ENCODE measurements around the gene BMERB1.

BMERB1 gene

DNA sequence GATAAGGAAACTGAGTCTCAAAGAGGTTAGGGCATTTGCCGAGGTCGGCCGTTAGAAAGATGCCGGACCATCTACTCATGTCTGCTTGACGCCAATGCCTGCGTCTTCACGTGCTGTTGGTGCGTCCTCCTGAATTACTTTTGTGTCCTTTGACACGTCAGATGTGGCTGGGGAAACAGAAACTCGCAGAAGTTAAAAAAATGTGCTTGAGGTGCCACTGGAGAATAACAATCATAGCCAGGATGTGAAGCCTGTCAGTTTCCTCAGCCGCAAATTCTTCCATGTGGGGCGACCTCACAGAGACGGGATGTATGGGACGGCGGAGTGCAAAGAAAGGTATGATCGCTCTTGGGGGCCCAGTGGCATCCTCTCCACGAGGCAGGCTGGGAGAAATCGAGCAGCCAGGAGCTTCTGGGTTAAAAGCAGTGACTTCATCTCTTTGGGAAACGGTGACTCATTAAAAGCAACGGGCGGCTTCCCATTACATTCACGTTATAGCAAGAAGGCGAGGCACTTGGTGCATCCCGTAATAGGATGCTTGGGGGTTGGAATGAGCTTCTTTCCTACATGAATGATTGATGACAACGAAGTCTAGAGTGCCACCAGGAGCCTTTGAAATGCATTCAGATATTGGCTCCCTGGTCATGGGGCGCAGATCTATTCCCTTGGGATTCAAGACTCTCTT lies 67.8 kb downstream of the BMERB1 start:
- no peak for DNase-seq

DNA sequence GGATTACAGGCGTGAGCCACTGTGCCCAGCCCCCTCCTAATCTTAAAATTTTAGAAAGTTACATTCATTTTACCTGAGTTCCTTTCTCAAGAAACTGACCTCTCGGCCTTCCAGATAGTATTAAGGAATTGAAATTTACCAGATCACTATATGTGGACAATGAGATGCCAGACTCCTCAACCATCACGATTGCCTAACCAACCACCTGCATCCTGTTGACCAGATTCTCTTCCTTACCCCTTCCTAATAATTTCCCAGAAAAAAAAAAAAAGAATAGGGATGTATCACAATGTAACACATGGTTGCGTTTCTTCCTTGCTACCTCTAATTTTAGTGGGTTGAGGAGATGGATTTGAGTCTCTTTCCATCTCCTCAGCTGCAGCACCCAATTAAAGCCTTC lies 72.1 kb downstream of the BMERB1 start:
- no peak for DNase-seq

DNA sequence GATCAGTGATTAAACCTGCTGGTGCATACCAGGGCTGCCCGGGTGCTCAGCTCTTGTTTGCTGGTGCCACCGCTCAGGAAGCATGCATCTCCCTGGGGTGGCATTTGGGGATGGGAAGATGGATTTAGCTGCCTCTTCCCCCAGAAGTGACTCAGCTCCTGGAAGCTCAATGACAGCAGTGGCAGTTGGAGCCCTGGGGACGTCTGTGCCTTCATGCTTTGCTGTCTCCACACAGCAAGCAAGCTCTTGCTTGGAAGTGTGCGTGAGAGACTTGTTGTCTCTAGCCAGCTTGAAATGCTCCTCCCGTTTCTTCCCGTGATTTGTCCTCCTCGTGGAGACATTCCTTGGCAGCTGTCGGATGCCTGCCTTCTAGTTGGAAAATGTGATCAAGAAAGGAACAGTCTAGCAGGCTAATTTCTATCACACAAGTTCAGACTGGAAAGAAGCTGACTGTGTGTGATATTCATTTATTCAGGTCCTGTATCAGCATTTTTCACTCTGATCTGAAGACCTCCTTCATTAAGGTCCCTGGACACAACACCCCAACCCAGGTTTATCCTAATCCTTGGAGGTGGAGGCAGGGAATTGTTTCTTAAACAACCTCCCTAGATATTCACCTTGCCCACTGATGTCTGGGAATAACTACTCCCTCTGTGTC lies 73.0 kb downstream of the BMERB1 start:
- no peak for DNase-seq

DNA sequence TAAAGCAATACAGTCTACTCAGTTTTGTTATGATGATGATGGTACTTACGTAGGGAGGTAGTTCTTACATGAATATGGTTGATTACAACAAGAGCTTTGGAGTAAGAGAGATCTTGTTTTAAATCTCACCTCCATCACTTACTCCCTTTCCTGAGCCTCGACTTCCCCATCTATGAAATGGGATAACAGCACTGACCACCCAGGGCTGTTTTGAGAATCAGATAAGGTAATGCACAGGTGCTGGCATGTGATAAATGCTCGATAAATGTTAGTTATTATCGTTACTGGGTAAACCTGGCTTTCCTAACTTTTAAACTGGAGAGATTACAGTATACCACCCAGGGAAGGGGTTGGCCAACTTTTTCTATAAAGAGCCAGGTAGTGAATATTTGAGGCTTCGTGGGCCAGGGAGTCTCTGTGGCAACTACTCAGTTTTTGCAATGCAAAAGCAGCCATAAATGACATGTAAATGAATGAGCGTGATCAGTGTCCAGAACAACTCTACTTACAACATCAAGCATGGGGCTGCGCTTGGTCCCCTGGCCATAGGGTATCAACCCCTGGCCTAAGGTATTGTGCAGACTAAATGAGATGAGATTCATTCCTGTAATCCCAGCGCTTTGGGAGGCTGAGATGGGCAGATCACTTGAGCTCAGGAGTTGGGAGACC lies 73.7 kb downstream of the BMERB1 start:
- no peak for DNase-seq

DNA sequence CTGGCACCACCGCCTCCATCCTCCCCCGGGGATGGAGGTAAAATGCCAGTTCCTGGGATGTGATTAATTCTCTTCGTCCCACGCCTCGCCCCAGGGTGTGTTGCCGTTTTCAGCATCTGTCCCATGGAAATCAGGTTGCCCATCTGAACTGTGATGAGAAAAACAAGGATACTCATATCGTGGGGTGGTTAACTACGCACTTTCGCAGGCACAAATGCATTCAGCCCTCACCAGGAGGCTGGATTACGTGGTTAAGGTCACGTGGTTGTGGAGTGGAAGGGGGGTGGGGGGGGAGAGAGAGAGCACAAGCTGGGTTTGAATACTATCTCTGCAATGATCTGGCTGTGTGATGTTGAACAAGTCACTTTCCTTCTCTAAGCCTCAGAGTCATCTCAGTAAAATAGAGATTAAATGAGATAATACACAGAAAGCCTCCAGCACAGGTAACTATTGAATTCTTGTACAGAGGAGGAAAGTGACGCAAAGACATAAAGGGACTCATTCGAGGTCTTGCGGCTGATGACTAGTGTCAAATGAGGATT lies 74.7 kb downstream of the BMERB1 start:
- DNase-seq = no peak

DNA sequence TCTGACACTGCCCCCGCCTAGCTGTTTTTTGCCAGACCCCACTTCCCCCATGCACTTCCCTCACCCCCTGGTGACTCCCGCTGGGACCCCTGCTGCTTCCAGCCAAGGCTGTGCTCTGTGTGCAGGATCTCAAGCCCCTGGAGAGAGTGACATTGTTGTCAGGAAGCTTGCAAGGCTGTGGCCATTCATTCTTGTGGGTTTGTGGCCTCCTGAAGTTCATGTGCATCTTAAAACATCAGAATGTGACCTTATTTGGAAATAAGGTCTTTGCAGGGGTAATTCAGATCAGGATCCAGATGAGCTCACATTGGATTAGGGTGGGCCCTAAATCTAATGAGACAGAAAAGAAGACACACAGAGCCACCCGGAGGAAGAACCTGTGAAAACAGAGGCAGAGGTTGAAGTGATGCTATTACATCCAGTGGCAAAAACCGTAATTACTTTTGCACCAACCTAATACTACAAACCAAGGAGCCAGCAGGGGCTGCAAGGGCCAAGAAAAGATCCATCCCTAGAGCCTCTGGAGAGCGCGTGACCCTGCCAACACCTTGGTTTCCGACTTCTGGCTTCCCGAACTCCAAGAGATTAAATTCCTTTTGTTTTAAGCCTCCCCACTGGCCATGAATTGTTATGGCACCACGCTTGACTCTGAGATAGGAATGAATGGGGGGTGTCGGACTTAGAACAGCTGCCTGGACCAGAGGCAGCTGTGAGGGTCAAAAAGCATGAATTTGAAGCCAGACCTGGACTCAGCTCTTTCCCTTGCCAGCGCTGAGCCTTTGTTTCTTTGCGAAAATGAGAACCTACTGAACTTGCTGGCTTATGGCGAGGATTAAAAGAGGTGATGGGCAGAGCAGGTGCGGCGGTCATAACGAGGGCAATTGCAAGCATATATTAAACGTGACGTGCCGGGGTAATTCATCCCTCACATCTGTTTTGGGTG lies 75.5 kb downstream of the BMERB1 start:
- no peak for DNase-seq

DNA sequence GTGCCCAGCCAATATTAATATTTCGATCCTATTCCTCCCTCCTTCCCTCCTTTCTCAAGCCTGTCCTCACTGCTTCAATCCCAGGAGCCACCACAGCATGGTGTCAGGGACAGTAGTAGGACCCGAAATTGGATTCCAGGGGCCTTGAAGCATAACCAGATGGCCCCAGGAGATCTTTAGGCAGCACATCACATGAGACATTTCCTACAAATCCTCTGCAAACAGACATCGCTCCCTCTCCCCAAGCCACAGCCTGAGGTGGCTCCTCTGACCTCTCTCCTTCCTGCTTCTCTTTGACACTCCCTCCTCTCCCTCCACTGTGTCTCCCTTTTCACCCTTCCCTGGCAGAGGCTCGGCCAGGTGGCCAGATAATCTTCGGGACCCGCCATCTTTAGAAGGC lies 76.6 kb downstream of the BMERB1 start:
- no peak for DNase-seq

DNA sequence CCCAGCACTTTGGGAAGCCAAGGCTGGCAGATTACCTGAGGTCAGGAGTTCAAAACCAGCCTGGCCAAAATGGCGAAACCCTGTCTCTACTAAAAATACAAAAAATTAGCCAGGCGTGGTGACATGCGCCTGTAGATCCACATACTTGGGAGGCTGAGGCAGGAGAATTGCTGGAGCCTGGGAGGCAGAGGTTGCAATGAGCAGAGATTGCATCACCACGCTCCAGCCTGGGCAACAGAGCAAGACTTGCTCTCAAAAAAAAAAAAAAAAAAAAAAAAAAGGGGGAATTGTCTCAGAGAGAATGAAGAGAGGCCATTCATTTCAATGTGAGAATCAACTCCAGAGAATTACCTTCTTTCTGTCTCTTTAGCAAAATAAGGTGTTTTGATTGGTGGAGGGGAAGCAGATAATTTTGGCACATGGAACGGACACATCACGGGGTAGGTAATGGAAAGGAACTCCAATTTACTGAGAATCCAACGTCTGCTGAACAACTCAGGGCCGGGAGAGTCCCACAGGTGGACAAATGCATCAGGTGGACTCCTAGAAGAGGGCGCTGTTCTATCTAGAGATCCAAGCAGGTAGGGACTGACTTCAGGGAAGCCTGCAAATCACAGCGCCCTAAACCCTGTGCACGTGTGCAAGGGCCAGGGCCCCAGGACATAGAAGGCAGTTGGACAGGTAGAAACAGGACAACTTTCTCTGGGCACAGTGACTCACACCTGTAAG lies 77.5 kb downstream of the BMERB1 start:
- DNase-seq = no peak

DNA sequence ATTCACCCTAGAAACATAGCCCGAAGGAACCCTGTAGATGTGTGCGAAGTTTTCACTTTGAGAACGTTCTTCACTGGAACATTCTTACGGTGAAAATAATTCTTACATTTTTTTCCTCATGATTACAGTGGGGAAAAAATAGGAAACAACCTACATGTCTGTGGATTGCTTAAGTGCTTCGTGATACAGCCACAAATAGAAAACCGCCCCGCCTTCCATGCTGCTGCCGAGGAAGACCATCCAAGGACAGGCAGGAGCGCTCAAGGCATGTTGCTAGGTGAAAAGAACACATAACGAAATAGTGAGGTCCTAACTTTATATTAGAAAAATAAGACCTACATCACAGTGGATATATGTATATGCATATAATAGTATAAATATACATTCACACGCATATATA lies 78.8 kb downstream of the BMERB1 start:
- no peak for DNase-seq

DNA sequence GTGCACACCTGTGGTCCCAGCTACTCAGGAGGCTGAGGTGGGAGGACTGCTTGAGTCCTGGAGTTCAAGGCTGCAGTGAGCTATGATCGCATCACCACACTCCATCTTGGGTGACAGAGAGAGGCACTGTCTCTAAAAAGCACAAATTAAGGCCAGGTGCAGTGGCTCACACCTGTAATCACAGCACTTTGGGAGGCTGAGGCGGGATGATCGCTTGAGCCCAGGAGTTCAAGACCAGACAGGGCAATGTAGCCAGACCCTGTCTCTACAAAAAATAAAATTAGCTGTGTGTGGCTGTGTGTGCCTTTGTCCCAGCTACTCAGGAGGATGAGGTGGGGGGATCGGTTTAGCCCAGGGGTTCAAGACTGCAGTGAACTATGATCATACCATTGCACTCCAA lies 81.6 kb downstream of the BMERB1 start:
- DNase-seq = no peak

DNA sequence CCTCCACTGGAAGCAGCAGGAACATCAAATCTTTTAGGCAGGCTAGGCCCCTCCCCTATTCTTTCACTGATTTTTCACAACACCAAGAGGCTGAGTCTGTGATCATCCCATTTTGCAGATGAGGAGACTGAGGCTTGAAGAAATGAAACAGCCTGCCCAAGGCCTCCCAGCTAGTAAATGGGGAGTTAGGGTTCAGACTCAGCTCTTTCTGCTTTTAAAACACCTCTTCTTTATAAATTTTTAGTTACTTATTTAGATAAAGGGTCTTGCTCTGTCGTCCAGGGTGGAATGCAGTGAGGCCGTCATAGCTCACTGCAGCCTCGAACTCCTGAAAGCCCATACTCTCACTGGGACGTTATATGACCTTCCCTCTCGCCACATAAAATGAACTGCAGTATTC lies 82.2 kb downstream of the BMERB1 start:
- no peak for DNase-seq

DNA sequence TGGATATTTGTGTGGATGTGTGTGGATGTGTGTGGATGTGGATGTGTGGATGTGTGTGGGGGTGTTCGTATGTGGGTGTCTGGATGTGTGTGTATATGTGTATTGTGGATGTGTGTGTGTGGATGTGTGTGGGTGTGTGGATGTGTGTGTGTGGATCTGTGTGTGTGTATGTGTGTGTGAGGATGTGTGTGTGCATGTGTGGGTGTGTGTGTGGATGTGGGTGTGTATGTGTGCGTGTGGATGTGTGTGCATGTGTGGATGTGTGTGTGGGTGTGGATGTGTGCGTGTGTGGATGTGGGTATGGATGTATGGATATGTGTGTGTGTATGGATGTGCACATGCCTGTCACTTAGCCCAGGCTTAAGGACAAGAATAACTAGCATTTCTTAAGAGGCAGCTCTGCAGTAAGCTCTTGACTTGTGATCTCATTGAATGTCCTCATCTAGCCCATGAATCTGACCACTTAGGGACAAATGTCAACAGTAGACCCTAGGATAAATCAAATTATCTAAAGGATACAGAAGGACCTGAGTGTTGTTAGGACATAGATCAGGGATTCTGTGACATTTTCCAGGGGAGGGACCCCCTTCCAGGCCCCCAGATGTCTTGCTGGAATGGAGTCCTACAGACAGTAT lies 83.5 kb downstream of the BMERB1 start:
- no peak for DNase-seq

DNA sequence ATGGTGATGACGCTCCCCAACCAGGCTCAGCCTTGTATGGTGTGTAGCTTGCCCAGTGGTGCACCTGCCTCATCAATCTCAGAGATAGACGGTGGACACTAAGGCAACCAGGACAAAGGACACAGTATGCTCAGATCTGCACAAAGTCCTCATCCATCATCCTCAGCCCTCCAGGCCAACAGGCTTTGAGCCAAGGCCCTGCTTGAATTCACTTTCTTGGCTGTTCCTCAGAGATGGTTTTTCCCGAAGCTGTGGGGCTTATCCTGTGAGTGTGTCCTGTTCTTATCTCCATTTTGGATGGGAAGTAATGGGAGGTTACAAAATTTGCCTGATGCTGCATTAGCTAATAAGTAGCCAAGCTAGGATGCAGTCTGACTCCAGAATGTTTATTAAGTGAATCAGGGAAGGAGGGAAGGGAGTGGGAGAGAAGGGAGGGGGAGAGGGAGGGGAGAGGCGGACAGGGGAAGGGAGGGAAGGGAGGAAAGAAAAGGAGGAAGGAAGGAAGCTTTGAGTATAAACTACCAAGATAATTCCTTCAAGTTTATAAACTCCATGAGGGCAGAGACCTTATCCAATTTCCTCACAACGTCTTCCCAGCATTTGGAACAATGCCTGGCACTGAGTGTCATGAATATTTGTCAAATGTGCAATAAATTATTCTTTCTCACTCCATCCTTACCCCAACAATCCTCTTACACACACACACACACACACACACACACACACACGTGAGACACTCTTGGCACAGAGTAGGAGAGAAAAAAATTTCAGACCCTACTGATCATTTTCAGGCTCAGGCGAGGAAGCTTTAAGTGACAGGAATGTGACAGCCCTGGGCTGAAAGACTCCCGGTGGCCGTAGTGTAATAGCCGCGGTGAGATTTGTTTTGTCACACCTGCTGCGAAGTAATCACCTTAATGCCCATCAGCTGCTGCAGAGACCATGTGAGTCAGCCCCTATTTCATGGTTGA lies 84.3 kb downstream of the BMERB1 start:
- no peak for DNase-seq

DNA sequence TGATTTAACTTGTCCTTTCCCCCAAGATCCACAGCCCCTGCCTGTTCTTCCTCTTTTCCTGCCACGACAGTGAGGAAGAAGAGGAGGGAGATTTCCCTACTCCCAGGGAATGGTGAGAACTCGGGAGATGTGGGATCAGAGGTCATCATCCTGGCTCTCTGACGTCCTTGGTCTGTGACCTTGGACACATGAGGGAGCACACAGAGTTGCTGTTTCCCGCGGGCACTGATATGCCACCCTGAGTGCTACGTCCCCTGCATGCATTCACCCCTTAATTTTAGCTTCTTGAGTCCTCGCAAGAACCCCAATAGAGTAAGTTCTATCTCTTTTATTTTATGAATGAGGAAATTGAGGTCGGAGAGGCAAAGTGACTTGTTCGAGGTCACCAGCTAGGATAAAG lies 85.4 kb downstream of the BMERB1 start:
- DNase-seq = no peak

DNA sequence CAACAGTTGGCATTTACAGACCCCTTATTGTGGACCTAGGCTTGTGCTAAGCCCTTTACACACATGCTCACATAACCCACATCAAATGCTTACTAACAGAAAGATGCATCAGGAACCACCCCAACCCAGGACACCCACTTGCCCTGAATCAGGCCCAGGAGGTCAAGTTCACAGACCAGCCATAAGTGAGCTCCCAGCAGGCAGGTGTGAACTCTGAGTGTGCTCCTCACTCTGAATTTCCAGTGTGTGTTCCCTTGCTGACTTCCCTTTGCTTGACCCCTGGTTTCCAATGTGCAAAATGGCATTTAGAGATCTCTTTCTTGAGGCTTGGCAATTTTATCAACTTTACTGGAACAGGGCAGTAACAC lies 87.0 kb downstream of the BMERB1 start:
- DNase-seq = no peak

DNA sequence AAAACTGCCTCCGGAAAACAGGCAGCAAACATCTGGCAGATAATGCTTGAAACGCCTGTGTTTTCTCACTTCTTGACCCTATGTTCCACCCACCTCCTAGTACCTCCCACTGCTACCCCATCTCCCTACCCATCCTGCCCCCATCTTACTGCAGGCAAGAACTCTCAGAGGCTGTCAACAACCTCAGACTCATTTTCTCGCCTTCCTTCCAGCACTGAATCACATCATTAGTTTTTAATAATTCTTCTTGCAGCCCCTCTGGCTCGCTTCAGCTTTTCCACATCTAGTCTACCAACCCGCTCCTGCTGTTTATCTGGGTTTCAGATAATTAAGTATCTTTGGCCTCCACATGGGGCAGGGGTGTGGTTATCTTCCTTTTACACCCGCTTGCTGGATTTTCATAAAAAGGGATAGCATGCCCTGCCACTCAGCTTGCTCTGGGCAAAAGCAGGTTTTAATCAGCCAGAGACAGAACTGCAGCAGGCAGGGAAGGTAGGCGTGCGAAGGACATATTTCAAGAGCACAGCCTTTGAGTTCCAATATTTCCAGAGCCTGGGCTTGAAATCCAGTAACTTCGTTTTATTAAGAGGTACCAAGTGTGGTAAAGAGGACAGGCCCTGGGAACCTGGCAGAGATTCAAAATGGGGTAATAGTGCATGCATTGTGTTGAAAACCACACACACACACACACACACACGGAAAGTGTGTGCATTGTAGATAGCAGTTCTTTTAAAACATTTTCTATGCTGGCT lies 87.5 kb downstream of the BMERB1 start:
- DNase-seq = no peak

DNA sequence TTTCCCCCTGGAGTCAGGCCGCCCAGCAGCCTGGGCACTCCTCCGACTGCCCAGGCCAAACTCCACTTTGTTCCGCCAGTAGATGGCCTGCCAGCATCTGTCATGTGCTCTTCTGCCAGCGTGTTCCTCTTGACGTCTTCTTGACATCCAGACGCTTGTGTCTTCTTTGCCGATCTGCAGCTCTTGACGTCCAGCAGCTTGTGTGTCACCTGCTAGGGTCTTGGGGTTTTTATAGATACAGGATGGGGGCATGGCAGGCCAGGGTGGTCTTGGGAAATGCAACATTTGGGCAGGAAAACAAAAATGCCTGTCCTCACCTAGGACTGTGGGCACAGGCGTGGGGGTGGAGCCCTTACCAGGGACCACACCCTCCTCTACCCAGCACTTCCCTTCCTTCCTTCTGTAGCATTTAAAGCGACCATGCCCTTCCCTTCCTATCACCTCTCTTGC lies 88.7 kb downstream of the BMERB1 start:
- DNase-seq = peak; percentile 58 to 67

DNA sequence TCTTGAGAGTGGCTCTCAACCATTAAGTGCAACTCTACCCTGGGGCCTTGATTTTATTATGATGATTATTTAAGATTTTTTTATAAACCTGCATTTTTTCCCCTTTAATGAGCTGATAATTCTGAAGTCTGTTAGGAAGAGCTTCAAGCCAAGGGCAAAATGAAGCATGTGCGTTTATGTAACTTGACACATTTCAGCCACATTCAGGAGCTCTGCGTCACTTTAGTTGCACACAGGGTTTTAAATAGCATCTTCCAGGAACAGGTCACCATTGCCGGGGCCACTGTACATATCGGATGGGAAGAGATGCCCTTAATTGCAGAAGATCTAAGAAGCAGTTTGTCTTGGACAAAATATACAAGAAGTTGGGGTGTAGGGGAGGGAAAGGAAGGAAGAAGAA lies 89.6 kb downstream of the BMERB1 start:
- DNase-seq = no peak

DNA sequence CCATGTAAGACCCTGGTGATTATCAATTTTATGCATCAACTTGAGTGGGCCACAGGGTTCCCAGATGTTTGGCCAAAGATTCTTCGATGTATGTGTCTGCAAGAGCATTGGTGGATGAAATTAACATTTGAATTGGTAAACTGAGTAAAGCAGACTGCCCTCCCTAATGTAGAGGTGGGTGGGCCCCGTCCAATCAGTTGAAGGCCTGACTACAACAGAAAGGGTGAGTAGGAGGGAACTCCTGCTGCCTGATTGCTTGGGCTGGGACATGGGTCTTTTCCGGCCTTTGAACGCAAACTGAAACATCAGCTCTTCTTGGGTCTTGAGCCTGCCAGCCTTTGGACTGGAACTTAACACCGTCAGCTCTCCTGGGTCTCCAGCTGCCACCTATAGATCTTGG lies 90.6 kb downstream of the BMERB1 start:
- DNase-seq = no peak

DNA sequence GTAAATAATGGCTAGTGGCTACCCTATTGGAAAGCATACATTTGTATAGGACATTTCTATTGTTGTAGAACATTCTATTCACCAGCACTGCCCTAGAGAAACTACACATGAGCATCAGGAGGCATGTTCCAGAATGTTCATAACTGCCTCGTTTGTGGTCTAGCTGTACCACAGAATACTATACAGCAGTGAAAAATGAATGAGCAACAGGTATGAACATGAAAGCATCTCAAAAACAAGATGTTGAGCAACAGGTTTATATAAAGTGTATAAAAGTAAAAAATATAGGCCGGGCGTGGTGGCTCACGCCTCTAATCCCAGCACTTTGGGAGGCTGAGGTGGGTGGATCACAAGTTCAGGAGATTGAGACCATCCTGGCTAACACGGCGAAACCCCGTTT lies 91.7 kb downstream of the BMERB1 start:
- no peak for DNase-seq

All from AML-193 (cell line).